ENCODE data around the gene CTSZ.
"Not testable (repeated sequence)": the region's sequence is repeated elsewhere in the genome, so short reads cannot be mapped to it uniquely, and the experiment has no call there.

The CTSZ gene

DNA sequence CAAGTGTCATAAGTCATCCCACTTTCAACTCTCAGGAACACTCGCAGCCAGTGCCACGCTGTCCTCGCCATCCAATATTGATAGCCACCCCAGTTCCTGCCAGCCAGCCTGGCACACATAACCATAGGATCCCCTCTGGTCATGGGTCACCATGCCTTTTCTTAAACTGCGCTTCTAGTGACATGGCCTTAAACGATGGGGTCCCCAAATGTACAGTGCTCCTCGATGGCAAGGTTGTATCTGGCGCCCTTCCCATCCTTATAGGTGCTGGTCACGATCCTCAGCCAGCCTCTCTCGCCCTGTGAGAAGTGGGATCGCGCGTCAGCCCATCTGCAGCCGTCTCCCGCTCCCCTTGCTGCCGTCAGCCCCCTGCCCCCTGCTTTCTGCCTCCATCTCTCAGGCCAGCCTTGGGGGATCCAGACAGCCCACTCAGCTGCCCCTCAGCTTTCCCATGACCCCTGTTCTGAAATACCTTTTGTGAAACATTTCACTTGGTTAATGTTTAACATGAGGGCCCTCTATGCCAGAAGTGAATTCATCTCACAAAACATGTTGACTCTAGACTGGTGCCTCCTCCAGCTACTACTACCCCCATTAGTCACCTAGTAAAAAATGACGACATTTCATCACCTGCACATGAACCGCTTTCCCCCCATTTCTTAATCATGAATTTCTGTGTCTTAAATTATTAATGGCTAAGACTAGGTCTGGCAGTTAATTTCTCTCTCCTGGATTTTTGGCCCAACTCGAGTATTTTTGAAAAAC is 11.4 kb downstream of the CTSZ start:
- DNase-seq, result no peak

DNA sequence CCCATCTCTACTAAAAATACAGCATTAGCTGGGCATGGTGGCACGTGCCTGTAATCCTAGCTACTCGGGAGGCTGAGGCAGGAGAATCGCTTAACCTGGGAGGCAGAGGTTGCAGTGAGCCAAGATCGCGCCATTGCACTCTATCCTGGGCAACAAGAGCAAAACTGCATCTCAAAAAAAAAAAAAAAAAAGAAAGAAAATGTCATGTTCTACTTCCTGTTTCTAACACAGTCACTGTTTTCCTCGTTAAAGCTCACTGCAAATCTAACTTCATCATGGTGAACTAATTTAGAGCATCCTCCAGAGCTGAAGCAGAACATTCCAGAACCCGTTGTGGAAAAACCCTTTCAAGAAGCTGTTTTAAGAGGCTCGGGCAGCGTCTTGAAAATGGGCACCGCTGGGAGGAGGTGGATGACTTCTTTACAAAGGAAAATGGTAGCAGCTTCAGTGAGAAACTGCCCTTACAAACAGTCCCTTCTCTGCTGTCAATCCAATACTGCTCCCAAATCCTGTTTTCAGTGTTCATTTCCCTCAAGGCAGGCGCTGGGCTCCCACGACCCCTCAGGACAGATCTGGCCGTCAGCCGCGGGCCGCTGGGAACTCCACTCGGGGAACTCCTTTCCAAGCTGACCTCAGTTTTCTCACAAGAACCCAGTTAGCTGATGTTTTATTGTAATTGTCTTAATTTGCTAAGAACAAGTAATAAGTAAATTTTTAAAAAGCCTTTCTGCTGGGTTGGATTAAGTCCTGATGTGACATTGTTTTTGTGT is 12.5 kb downstream of the CTSZ start:
- no peak for DNase-seq

DNA sequence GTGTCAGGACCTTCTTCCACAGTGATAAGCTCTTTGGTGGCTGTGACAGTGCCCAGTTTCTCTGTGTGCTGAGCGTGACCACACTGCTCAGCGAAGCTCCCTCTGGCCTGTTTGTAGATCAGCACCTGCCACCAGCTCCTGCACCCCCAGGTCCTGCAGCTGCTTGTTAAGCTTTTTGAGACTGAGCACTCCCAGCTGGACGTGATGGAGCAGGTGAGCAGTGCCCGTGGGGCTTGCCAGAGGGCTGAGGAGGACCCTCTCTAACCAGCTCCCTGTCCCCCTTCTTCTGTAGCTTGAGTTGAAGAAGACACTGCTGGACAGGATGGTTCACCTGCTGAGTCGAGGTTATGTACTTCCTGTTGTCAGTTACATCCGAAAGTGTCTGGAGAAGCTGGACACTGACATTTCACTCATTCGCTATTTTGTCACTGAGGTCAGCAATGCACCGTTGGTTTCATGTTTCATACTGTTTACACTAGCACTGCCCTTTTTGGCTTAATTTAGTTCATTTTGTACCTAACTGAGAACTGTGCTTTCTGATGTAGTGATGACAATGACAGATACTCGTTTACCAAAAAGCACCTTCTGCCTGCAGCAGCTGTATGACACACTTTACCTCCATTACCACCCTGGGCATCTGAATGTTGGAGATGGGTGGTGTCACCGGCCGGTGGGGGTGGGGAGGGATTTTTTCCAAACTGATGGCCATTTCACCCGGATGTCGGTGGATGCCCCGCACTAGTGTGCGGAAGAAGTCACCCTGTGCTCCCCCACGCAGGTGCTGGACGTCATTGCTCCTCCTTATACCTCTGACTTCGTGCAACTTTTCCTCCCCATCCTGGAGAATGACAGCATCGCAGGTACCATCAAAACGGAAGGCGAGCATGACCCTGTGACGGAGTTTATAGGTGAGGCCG is 13.5 kb downstream of the CTSZ start:
- no peak for DNase-seq

DNA sequence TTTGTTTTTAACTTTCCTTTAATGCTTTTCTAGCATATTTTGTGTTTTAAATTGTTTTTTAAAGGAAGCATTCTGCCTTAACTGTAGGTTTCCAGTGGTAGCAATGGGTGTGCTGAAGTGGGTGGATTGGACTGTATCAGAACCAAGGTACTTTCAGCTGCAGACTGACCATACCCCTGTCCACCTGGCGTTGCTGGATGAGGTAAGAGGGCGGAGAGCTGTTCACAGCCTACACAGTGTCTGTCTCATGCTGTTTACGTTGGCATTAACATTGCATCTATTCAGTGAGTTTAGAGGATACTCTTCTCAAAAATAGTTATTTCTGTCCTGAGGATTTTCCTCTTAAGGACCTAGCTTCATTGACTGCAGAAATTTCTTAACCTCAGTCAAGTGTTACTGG is 14.1 kb downstream of the CTSZ start:
- DNase-seq, result no peak

DNA sequence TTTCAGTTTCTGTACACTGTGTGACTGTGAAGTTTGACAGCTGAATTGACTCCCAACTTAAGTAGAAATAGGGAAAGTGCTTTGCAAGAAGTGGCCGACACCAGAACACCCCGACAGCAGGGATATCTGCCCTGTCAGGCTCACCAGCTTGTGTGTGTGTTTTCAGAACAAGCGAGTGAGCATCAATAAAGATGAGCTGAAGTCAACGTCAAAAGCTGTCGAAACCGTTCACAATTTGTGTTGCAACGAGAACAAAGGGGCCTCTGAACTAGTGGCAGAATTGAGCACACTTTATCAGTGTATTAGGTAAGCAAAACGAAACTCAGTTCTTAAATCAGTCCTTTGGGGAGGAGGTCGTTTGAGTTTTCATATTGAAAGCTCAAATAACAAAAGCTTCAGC is 15.3 kb downstream of the CTSZ start:
- DNase-seq, result no peak

DNA sequence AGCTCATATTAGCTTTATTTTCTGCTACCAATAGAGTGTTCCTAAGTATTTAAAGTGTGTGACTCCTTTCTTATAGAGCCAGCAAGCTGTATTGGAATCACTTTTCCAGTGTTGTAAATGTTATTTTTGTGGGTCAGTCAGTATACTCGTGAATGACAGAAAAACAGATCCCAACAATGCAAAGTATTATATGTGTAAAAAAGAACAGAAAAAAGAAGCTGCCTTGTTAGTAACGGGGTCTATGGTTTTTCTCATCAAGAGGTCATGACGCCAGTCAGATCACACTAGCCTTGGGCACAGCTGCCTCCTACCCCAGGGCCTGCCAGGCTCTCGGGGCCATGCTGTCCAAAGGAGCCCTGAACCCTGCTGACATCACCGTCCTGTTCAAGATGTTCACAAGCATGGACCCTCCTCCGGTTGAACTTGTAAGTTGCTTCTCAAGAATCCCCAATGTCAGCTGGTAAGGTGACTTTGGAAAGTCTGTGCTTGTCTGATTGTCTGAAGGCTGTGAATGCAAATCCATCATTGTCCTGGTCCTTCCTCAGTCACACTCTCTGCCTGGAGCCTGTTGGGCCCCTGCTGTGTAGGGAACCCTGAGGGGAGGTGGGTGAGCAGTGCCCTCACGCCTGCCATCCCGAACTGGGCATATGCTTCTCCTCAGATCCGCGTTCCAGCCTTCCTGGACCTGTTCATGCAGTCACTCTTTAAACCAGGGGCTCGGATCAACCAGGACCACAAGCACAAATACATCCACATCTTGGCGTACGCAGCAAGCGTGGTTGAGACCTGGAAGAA is 16.2 kb downstream of the CTSZ start:
- DNase-seq, result no peak

DNA sequence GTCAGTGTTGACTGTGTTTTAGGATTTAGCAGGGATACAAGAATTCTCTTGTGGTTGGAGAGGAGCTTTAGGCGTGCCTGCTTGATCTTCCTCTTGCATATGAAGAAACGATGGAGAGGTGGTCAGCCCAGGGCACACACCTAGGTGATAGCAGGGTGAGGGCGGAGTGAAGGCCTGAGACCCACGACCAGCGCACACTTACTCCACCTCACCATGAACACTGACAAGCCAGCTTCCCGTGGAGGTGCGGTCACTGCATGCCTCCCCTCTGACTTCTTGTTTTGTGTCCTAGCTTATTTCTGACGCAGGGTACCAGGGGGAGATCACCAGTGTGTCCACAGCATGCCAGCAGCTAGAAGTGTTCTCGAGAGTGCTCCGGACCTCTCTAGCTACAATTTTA is 17.9 kb downstream of the CTSZ start:
- no peak for DNase-seq

DNA sequence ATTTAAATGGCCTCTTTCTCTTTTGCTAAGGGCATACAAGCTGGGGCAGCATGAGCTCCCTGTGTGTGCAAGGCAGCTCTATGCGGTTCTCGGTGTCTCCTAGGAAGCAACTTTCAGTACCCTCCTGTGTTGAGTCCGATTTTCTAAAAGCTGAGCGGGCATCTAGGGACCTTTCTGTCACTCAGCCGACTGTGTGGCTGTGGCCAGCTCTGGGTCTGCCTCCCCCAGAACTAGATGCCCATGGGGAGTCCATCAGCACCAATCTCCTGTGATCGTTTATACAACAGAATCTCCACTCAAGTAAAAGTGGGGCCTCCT is 18.5 kb downstream of the CTSZ start:
- DNase-seq, result no peak

DNA sequence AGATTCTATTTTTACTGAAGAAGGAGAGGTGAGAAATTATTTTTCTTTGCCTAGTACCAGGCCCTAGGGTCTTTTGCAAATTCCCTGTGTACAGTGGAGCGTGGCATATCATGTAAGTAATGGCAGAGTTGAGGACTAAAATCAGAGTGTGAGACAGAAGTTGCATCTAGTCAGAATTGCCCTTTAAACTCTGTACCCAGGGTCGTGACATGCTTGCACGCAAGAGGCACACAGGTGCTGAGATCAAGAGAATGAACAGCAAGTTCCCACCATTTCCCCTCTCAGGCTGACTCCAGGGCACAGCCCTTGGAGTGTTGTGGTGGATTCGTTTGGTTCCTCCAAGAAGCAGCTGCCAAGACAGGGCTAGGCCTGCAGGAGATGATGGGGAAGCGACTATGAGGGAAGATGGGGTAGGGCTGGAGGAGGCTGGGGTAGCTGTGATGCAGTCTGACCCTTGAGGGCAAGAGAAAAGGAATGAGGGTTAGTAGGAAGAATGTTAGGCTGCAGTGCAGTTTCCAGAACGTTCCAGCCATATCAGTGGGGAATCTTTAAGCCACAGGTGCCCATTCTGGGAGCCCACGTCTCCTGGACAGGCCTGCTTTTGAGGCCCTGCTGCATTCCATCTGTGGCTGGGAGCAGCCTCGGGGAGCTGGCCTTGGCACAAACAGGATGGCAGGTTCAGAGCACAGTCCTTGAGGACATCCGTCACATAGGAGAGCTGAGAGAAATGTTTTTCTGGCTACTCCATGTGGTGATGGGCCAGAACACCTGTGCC is 19.1 kb downstream of the CTSZ start:
- no peak for DNase-seq

DNA sequence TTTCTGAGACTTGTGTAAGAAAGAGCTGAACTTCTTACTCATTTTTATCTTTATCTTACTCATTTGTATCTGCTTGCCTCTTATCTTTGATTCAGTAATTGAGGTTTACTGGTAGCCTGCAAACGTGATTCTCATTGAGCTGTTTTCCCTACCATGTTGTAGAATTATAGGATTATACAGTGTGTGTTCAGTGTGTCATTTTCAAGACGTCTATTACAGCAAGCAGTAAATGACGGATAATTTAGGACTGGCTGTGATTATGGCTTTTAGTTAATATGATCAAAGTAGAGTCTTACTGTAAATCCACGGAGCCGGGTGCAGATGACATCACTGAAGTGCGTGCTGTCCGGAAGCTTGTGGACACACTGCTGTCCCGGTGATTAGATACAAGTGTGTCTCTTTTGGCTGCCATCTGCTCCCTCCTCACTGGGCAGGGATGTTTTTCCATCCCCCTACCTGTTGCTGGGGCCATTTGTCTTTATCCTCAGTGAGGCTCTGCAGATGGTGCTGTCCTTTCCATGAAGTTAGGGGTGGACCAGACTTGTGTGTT is 20.0 kb downstream of the CTSZ start:
- DNase-seq, result no peak

DNA sequence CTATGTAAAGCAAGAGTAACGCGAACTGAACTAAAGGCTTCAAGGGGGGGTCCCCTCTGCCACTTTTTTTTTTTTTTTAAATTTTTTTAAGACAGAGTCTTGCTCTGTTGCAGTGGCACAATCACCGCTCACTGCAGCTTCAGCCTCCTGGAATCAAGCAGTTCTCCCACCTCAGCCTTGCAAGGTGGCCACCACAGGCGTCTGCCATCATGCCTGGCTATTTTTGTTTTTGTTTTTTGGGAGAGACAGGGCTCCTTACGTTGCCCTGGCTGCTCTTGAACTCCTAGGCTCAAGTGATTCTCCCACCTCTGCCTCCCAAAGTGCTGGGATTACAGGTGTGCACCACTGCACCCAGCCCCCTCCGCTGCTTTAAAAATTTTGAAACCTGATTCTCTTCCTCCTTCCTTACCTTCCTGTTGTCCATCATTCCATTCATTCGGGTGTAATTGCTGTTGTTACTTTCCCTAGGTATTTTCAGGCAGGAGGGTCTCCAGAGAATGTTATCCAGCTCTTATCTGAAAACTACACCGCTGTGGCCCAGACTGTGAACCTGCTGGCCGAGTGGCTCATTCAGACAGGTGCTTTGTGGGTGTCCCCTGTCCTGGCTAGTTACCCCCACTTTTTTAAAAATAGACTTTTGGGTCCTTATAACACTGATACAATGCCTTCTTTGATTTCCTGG is 20.6 kb downstream of the CTSZ start:
- DNase-seq, result no peak

DNA sequence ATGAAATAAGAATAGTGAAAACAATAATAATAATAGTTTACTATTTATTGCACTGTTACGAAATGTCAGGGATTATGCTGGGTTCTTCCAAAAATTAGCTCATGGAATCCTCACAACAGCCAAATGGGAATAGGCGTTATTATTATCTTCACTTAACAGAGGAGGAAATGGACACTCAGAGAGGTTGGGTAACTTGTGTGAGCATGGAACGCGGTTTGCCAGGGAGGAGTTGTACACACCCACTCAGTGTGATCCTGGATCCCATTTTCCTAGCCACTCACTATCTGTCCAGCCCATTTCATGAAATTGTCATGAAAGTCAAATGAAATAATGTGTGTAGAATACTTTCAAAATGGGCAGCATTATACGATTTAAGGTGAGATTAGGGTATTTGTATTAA is 21.4 kb downstream of the CTSZ start:
- no peak for DNase-seq

DNA sequence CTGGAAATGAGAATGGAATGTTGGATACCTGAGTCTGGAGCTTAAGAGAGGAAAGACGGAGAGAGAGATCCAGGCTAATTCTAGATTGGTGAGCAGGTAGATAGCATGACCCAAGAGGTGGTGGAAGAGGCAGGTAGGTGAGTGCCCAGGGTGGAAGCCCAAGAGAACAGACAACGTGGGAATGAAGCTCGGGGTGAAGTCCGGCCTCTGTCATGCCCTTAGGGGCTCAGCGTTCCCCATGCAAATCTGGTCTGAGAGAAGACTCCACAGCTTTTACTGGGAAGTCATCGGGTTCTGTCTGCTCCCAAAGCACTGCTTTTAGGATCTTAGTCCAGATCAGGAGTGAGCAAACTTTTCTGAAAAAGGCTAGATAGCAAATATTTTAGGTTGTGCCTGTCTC is 22.4 kb downstream of the CTSZ start:
- DNase-seq, result no peak

DNA sequence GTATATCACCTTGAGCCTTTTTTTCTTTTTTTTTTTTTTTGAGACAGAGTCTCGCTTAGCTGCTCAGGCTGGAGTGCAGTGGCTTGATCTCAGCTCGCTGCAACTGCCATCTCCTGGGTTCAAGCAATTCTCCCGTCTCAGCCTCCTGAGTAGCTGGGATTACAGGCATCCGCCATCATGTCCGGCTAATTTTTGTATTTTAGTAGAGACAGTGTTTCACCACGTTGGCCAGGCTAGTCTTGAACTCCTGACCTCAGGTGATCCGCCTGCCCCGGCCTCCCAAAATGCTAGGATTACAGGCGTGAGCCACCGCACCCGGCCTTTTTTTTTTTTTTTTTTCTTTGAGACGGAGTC is 24.0 kb downstream of the CTSZ start:
- not testable (repeated sequence) for DNase-seq

DNA sequence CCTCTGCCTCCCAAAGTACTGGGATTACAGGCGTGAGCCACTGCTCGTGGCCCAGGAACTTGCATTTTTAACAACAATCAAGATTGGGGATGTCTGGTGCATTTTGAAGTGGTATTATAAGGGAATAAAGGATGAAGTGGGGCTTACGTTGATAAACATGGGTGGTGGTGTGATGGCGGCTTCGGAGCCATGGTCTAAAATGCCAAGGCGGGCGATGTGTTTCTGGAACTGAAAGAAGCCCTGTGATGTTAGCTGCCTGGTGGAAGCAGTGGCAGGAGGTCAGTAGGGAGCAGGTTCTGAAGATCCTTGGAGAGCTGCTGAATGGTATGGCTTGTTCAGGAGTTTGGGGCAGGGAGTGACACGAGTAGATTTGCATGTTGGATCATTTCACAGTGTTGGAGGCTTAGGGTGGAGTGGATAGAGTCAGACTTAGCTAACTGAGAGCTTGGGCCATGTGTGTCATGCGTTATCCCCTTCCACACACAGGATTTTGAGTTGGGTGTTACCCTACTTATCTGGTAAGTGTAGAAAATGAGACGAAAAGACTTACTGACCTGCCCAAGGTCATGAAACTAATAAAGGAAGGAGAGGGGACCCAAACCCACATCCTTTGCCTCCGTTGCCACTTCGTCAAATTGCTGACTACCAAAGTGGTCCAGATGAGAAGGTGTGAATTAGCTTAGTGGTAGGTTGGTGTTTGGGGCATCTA is 24.5 kb downstream of the CTSZ start:
- DNase-seq, result no peak

DNA sequence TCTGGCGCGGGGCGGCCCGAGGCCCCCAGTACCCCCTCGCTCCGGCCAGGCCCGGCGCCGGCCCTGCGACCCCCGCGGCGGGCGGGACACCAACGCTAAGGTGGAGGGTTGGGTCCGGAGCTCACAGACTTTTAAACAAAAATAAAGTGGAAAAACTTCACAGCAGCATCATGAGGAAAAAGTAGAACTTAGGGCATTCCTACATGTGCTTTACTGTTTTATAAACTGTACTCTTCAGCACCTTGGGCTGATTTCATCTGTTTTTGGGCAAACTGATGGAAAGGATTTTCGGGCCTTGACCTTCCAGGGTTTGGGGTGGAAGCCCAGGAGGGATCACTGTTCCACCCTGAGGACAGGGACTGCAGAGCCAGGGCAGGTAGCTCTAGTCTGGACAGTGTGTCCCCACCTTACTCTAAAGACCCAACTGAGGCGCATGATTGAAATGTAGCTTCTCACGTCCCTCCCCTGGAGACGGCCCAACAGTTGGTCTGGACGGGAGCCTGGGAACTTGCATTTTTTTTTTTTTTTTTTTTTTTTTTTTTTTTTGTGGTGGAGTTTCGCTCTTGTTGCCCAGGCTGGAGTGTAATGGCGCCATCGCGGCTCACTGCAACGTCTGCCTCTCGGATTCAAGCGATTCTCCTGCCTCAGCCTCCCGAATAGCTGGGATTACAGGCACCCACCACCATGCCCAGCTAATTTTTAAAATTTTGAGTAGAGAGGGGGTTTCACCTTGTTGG is 25.3 kb downstream of the CTSZ start:
- no peak for DNase-seq

DNA sequence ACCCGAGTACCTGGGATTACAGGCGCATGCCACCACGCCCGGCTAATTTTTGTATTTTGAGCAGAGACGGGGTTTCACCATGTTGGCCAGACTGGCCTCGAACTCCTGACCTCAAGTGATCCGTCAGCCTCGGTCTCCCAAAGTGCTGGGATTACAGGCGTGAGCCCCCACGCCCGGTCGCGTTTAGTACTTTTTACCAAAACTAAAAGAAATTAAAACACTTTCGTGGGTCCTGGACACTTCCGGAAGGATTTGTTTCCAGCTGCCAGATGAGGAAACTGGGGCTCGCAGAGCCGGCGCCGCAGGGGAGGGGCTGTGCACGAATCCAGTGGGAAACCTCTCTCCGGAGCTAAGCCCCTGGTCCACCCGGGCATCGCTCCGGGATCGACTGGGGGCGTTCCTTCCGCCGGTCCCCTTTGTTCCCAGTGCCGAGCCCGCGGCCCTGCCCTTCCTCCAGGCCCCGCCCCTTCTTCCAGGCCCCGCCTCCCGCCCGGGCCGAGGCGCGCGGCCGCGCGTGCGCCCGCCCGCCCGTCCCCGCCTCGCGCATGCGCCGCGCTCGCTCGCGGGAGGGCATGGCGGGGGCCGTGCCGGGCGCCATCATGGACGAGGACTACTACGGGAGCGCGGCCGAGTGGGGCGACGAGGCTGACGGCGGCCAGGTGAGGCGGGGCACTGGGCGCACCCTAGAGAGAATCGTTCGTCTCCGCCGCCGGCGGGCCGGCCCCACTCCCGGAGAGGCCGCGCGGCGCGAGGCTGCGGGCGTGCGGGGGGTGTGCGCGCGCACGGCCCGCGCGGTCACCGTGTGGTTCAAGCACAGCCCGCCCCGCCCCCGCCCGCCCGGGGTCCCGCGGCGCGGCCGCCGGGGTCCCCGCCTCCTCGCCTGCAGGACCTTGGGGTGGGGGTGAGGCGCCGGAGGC is 26.1 kb downstream of the CTSZ start, which contains the start of gene NELFCD:
Gene NELFCD, plus strand, starts transcription at position 546 of the 917 bp plus-strand sequence. Its CDS starts 54 bp downstream, at position 600.
- peak; percentile 70 to 88 for DNase-seq

Data from inflammatory macrophage treated with lipopolysaccharide for 1 hour (primary cell).